ENCODE data around the gene TEX101.

DNA sequence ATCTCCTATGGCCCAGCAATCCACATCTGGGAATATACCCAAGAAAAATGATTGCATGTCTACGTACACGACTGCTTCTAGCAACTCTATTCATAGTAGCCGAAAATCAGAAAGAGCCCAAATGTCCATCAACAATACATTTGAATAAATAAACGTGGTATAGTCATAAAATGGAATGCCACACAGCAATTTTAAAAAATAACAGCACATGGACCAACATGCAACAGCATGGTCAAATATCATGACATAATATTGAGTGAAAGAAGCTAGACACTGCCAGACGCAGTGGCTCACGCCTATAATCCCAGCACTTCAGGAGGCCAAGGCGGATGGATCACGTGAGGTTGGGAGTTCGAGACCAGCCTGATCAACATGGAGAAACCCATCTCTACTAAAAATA lies 16.3 kb downstream of the TEX101 start:
- TF ChIP-seq CTCF (IDR thresholded peaks at IDR 0.05; ENCODE audit: low read depth, low read length, poor library complexity, severe bottlenecking), result no peak
- TF ChIP-seq EZH2phosphoT487 (IDR thresholded peaks at IDR 0.05; ENCODE audit: borderline replicate concordance, low read length), result no peak

All from DOHH2 (cell line).